ENCODE results near the gene ANK2. TPM values are rescaled to one million over a fixed set of nuclear protein-coding genes. Genes with fewer than 3 reads are reported as not detected.

ANK2 gene
- total RNA-seq, 1 donor = under 0.01 TPM

DNA sequence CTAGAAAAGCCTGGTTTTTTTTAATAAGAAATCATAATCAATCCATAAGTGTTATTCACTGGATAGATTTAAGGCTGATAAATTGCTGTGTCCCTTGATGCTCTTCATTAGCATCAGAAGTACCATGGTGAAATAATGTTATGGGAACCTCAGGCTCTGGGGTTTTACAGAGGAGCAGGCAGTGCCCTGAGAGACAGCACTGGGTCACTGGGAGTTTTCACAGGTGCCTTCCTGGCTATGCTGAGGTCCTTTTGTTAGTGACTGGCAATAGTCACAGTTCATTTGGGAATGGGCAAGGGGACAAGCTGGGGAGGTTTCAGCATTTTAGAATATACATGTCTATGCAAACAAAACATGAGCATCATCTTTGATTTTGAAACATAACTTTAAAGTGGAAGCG lies 38.6 kb downstream of the ANK2 start:
- no peak for DNase-seq (ENCODE audit: low read depth in 2 of 3, low spot score in 2 of 3)

GRCh38 chr4:113090954-113091353 lies 41.5 kb downstream of the ANK2 start:
- no peak for DNase-seq (ENCODE audit: low read depth in 2 of 3, low spot score in 2 of 3)

- DNase-seq (ENCODE audit: low read depth in 2 of 3, low spot score in 2 of 3) = no peak
Measured at GRCh38 chr4:113094331-113094730, 44.9 kb downstream of the ANK2 start.

DNA sequence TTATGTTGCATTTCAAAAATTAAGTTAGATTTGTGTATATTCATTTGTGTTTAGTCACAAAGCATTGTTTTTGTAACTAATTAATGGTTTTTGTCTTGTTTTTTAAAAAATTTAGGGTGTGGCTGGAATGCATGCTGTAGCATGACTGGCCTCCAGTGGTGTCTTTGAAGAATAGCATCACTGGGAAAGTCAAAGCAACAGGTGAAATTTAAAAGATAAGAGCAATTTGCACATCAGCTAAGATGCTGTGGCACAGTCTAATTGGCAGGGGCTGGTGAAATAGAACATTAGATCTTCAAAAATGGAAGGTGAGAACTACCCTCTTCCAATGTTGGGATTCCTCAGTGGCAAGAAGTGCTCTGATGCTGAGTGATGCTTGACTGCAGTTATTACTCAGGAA lies 45.3 kb downstream of the ANK2 start:
- no peak for DNase-seq (ENCODE audit: low read depth in 2 of 3, low spot score in 2 of 3)

DNA sequence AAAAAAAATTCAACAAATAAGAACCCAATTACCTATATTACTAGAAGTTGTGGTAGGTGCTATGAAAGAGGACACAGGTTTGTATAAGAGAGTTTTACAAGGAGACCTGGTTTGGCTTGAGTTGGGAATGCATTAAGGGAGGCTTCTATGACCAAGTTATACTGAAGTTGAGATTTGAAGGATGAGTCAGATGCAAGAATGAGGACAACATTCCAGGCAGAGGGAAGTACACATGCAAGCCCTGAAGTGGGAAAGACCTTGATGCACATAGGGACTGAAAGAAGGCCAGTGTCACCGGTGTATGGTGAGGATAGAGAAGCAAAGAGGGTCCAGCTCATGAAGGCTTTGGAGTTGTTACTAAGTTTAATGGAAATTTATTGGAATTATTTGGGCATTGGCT lies 52.2 kb downstream of the ANK2 start:
- no peak for DNase-seq (ENCODE audit: low read depth in 2 of 3, low spot score in 2 of 3)

GRCh38 chr4:113103556-113103955 lies 54.1 kb downstream of the ANK2 start:
- DNase-seq (ENCODE audit: low read depth in 2 of 3, low spot score in 2 of 3) = no peak

DNA sequence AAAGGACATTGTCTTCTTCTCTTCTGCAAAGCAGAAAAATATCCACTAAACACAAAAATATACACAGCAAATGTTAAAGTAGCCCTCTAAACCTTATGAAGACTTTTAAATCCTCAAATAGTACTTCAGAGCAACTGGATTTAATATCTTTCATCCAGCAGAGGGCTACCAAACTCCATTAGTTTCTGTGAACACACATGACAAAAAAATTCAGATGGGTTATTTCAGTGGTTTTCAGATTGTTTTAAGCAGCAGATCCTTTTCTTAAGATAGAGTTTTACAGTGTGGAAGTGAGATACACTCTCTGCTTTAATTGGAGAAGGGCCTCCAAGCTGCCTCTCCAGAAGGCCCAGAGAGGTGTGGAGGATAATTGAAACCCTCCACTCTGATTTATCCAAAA lies 56.7 kb downstream of the ANK2 start:
- no peak for DNase-seq (ENCODE audit: low read depth in 2 of 3, low spot score in 2 of 3)

- no peak for DNase-seq (ENCODE audit: low read depth in 2 of 3, low spot score in 2 of 3)
Measured at GRCh38 chr4:113109106-113109718, 59.8 kb downstream of the ANK2 start.

- no peak for DNase-seq (ENCODE audit: low read depth in 2 of 3, low spot score in 2 of 3)
Measured at GRCh38 chr4:113112338-113112978, 63.0 kb downstream of the ANK2 start.

DNA sequence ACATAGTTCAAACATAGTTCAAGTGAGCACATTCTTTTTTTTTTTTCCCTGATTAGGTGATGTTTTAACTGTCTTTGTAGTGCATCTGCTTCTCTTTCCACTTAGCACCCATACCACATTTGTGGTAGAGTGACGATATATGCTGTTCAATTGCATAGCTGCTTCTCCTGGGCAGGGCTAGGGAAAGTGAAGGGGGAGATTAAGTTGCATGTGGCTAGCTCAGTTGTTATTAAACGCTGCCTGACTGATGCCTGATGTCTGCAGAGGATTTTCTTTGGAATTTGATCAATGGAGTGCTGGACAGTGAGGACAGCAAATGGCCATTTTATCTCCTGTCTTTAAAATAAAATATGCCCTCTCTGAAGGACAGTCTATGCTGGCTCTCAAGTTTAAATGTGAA lies 63.7 kb downstream of the ANK2 start:
- no peak for DNase-seq (ENCODE audit: low read depth in 2 of 3, low spot score in 2 of 3)

DNA sequence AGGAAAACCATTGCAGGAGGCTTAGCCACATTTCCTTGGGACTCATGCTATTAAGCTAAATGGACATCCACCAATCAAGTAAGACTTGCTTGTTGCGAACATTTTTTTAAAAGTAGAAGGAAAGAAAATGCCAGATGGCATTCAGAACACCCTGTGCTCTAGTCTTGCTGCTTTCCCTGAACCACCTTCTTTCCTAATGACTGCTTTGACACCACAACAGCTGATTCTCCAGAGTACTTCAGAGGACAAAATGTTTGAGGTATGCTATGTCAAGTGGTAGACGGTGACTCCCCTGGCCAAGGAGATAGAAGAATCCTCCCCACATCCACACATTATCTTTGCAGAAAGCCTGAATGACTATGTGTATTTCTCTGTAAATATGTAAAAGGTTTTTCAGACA lies 65.4 kb downstream of the ANK2 start:
- DNase-seq (ENCODE audit: low read depth in 2 of 3, low spot score in 2 of 3) = no peak

DNA sequence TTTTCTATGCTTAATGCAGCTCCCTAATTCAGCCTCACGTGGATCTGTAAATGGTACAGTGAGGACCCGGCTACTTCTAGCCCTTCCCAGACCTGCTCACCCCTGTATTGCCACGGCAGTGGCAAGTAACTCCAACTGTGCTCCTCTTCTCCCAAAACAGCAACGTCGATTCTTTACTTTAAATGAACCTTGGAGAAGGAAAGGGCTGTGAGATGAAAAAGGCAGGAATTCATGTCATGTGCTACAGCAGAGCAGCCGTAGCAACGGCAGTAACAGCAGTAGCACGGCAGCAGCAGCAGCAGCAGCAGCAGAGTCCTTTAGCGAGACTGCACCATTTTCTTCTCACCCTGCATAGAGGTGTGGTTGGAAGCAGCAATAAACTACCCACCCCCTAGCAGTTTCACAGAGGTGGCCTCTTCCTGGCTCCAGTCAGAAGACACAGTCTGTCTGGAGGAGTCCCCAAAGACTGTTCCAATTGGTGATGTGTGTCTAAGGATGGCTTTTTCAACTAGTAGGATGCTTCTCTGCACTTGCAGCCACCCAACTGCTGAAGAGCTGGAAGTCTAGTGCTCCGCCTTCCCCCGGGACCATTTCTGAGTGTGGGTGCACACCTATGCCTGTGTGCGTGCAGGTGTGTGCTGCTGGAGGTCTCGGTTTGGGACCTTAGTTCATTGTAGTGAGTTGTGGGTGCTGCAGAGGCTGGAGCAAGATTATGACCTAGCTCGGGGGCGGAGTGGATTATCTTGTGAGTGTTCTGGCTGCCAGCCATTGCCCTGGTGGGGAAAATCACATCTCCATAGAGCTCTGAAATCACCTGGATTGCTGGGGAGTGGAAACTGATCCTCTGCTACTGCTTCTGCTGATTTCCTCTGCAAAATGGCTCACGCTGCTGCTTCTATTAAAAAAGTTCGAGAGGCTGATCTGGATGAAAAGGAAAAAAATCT lies 67.2 kb downstream of the ANK2 start:
- no peak for DNase-seq (ENCODE audit: low read depth in 2 of 3, low spot score in 2 of 3)

DNA sequence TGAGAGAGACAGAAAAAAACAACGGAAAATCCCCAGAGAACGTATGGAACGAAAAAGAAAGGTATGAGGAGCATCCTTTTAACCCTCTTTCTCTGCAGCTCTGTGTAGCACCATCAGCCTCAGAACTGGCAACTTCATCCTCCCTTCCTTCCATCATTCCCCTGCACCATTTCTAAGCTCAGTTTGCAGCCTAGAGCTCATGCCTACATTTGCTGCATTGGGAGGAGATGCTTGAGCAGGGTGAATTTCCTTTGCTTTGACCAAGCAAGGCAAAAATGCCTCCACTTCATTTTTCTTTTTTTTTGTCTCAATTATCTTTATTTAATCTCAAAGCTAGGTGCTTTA lies 67.9 kb downstream of the ANK2 start:
- no peak for DNase-seq (ENCODE audit: low read depth in 2 of 3, low spot score in 2 of 3)

DNA sequence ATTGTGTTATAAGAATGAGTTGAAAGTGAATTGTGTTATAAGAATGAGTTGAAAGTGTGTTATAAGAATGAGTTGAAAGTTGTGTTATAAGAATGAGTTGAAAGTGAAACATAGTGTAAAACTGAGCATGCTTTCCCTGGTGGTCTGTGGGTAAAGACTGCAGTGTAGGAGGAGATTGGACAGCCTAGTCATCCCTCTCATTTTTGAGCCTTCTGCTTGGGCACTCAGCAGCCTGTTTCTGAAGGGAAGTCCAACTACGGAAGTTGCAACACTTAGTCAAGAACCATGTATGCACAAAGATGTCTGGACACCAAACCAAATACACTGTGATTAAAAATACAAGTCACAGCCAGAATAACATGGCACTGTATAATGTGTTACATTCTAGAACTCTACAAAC lies 72.6 kb downstream of the ANK2 start:
- DNase-seq (ENCODE audit: low read depth in 2 of 3, low spot score in 2 of 3) = no peak

- no peak for DNase-seq (ENCODE audit: low read depth in 2 of 3, low spot score in 2 of 3)
Measured at GRCh38 chr4:113125418-113125817, 76.0 kb downstream of the ANK2 start.

GRCh38 chr4:113131136-113131535 lies 81.7 kb downstream of the ANK2 start:
- no peak for DNase-seq (ENCODE audit: low read depth in 2 of 3, low spot score in 2 of 3)

DNA sequence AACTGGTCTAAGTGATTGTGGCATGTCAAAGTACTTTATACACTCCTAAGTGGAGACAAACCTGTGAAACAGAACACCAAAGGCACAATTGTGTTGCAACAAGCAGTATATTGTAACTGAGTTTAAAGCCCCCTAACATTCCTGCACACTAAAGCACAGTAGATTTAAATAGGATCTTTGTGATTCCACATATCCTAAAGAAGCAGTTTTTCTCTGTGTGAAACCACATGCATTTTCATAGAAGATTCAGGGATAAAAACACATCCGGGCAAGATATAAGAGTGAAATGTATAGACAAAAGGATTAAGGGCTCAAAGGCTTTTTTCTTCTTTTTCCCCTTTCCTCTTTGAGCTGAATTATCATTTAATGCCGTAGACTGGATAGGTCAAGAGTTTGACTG lies 82.2 kb downstream of the ANK2 start:
- DNase-seq (ENCODE audit: low read depth in 2 of 3, low spot score in 2 of 3) = no peak

- no peak for DNase-seq (ENCODE audit: low read depth in 2 of 3, low spot score in 2 of 3)
Measured at GRCh38 chr4:113141901-113142346, 92.5 kb downstream of the ANK2 start.

- DNase-seq (ENCODE audit: low read depth in 2 of 3, low spot score in 2 of 3) = no peak
Measured at GRCh38 chr4:113142351-113142750, 92.9 kb downstream of the ANK2 start.

DNA sequence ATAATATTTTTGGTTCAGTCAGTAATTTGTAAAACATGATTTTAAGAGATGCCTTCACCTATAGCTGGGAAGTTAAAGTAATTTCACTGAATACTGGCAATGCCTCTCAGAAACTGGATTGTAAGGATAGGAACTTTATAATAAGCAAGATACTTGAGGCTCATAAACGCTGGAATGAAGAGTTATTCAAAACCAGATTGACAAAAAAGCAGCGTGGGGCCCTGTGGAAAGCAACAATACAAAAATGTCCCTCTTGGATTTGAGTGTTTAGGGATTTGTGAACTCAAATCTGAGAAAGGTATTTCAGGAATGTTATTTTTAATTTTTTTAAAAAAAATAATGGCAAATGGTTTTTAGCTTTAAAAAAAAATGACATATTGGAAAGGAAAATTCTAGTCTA lies 94.6 kb downstream of the ANK2 start:
- no peak for DNase-seq (ENCODE audit: low read depth in 2 of 3, low spot score in 2 of 3)

DNA sequence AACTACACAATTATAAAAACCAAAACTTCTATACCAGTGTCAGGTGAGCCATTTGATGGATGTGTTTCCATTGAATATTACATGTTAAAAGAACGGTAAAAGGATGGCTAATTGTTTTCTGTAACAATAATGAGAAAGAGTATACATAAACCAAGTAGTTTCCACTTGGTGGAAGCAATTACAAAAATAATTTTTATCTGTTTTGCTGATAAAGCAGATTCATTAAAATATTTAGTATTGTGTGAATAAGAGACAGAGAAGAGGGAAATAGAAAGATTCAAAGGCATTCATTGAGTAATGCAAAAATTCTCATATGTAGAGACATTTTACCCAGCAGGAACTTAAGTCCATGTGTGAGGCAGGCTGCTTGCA lies 95.7 kb downstream of the ANK2 start:
- DNase-seq (ENCODE audit: low read depth in 2 of 3, low spot score in 2 of 3) = no peak
